Mammary epithelial cell (primary cell): Measurements from ENCODE around the gene CACNG1.

ENCODE experiments used
- CTCF ChIP-seq, 2 donors: IDR thresholded peaks in 1 of 2; conservative IDR thresholded peaks in 1 of 2; 2 replicates each; pipeline ENCODE4 v1.5.1; 2011 to 2012; ENCODE audit warnings: inconsistent platforms in 2 of 2, low read length in 2 of 2, mild to moderate bottlenecking in 2 of 2, control low read depth in 1 of 2, low read depth in 1 of 2; ENCODE audit not compliant: insufficient read depth in 1 of 2; ENCODE audit errors: extremely low read depth in 1 of 2
- EZH2 ChIP-seq: IDR thresholded peaks from 2 replicates; pipeline ENCODE4 v1.6.1; 2012; ENCODE audit warnings: low read length, inconsistent platforms, borderline replicate concordance

- TF ChIP-seq CTCF (conservative IDR thresholded peaks at IDR 0.05 in 1 of 2, IDR thresholded peaks at IDR 0.05 in 1 of 2; ENCODE audit: extremely low read depth in 1 of 2, insufficient read depth in 1 of 2, low read depth in 1 of 2, low read length in 2 of 2), result no peak
- TF ChIP-seq EZH2, result no peak
These were observed at the start of gene CACNG1 for GRCh38 chr17:67044016-67044772.
